Loucy (cell line): ENCODE results near the gene CACNA2D4.

Source experiments
- H2AFZ ChIP-seq: fragments of 200-600 bp; sonication (generic); 2 replicates; pipeline ENCODE4 v1.6.0; 2016; ENCODE audit warnings: antibody characterized with exemption, mild to moderate bottlenecking, low read length, moderate library complexity
- H3F3A ChIP-seq: fragments of 200-600 bp; 2 replicates; pipeline ENCODE4 v1.6.0; 2016; ENCODE audit warnings: antibody characterized with exemption, low read depth, mild to moderate bottlenecking
- H3K27me3 ChIP-seq: fragments of 200-600 bp; sonication (generic); 2 replicates; pipeline ENCODE4 v1.6.1; 2014; ENCODE audit warnings: low read length, mild to moderate bottlenecking; ENCODE audit not compliant: insufficient read depth, poor library complexity, severe bottlenecking
- H3K36me3 ChIP-seq: fragments of 200-600 bp; sonication (generic); 2 replicates; pipeline ENCODE4 v1.6.1; 2016; ENCODE audit warnings: low read length; ENCODE audit not compliant: insufficient read depth
- H3K4me1 ChIP-seq: fragments of 200-600 bp; sonication (generic); 2 replicates; pipeline ENCODE4 v1.5.1; 2014; ENCODE audit warnings: low read length, mild to moderate bottlenecking; ENCODE audit not compliant: insufficient read depth, poor library complexity, severe bottlenecking
- H3K4me2 ChIP-seq: fragments of 200-600 bp; sonication (generic); 2 replicates; pipeline ENCODE4 v1.6.0; 2014; ENCODE audit warnings: antibody characterized with exemption, low read length, low read depth, mild to moderate bottlenecking; ENCODE audit not compliant: poor library complexity, severe bottlenecking
- H3K4me3 ChIP-seq: fragments of 200-600 bp; sonication (generic); 2 replicates; pipeline ENCODE4 v1.5.1; 2014; ENCODE audit warnings: low read length, mild to moderate bottlenecking, mixed read lengths; ENCODE audit not compliant: poor library complexity, severe bottlenecking
- H3K79me2 ChIP-seq: fragments of 200-600 bp; sonication (generic); 2 replicates; pipeline ENCODE4 v1.6.1; 2014; ENCODE audit warnings: low read length; ENCODE audit not compliant: insufficient read depth
- H3K9ac ChIP-seq: fragments of 200-600 bp; sonication (generic); 2 replicates; pipeline ENCODE4 v1.6.0; 2014; ENCODE audit warnings: mild to moderate bottlenecking, low read depth, low read length, moderate library complexity; ENCODE audit not compliant: poor library complexity, severe bottlenecking
- H3K9me2 ChIP-seq: fragments of 200-600 bp; sonication (generic); replicated peaks from 2 replicates; pipeline ENCODE4 v1.6.1; 2016; ENCODE audit warnings: low read depth, low read length, mixed read lengths
- H3K9me3 ChIP-seq: fragments of 200-600 bp; sonication (generic); 2 replicates; pipeline ENCODE4 v1.6.1; 2014; ENCODE audit warnings: mild to moderate bottlenecking, antibody characterized with exemption, low read length, low read depth; ENCODE audit not compliant: insufficient read depth
- H4K20me1 ChIP-seq: fragments of 200-600 bp; sonication (generic); 2 replicates; pipeline ENCODE4 v1.6.0; 2014; ENCODE audit warnings: antibody characterized with exemption, low read length, mild to moderate bottlenecking; ENCODE audit not compliant: insufficient read depth, poor library complexity, severe bottlenecking
- EZH2phosphoT487 ChIP-seq: fragments of 200-600 bp; IDR thresholded peaks from 2 replicates; pipeline ENCODE4 v1.6.1; 2018; ENCODE audit warnings: antibody characterized with exemption, mild to moderate bottlenecking, moderate library complexity, borderline replicate concordance
- TF ChIP-seq, protein P1 (sequence below): fragments of 200-600 bp; sonication (generic); conservative IDR thresholded peaks from 2 replicates; pipeline ENCODE4 v1.5.1; 2014; ENCODE audit warnings: mild to moderate bottlenecking, antibody characterized with exemption, low read length

CACNA2D4 gene

DNA sequence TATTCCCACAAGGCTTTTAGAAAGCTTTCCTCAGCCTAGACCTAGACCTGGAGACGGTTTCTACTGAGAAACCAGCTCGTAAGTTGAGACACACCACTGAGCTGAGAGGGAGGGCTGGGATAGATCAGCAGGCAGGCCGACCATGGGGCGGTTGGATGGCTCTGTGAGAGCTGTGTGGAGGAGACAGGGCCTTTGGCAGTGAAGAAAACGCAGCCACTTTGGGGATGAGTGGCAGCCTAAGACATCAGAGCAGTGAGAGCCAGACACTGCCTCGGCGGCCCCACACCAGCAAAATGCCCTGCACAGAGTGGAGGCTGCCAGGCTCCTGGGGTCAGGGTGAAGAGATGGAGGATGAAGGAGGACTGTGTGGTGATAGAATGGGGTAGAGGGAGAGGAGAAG lies 46.0 kb downstream of the CACNA2D4 start:
- Histone ChIP-seq H3K36me3 (no peaks in the 10 kb centered on the region), H3K4me3 (no peak overlapping the region), H4K20me1 (no peaks in the 10 kb centered on the region), H3F3A (no peaks in the 10 kb centered on the region), H3K4me2 (no peak overlapping the region), H3K9ac (no peak overlapping the region), H3K9me3 (no peaks in the 10 kb centered on the region), H2AFZ (no peak overlapping the region), H3K4me1 (no peaks in the 10 kb centered on the region), H3K27me3 (no peaks in the 10 kb centered on the region), H3K79me2 (no peaks in the 10 kb centered on the region), H3K9me2 (no peaks in the 10 kb centered on the region)
- TF ChIP-seq, protein P1, sequence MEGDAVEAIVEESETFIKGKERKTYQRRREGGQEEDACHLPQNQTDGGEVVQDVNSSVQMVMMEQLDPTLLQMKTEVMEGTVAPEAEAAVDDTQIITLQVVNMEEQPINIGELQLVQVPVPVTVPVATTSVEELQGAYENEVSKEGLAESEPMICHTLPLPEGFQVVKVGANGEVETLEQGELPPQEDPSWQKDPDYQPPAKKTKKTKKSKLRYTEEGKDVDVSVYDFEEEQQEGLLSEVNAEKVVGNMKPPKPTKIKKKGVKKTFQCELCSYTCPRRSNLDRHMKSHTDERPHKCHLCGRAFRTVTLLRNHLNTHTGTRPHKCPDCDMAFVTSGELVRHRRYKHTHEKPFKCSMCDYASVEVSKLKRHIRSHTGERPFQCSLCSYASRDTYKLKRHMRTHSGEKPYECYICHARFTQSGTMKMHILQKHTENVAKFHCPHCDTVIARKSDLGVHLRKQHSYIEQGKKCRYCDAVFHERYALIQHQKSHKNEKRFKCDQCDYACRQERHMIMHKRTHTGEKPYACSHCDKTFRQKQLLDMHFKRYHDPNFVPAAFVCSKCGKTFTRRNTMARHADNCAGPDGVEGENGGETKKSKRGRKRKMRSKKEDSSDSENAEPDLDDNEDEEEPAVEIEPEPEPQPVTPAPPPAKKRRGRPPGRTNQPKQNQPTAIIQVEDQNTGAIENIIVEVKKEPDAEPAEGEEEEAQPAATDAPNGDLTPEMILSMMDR, result no peak
- TF ChIP-seq EZH2phosphoT487, result no peak

DNA sequence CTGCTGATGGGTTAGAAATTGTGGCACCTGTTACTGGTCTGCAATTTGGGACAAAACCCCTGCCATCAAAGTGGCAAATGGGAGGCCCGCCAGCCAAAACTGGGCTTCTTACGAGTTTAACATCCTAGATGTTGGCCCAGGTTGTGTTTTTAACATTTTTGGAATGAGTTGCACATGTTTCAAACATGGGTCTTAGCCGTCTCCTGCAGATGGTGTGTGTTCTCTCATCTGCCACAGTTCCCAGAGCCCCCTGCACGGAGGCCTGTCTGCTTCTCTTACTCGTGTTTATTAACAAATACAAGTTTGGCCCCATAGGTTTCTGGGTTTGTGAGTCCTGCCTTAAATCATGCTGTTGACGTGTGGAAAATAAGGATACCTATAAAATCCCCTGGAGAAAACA lies 46.5 kb downstream of the CACNA2D4 start:
- Histone ChIP-seq H3K9ac (no peak overlapping the region), H3K79me2 (no peaks in the 10 kb centered on the region), H3K4me1 (no peaks in the 10 kb centered on the region), H3K36me3 (no peaks in the 10 kb centered on the region), H3K4me2 (no peak overlapping the region), H3K9me3 (no peaks in the 10 kb centered on the region), H3F3A (no peaks in the 10 kb centered on the region), H3K4me3 (no peak overlapping the region), H4K20me1 (no peaks in the 10 kb centered on the region), H2AFZ (no peak overlapping the region), H3K27me3 (no peaks in the 10 kb centered on the region), H3K9me2 (no peaks in the 10 kb centered on the region)
- TF ChIP-seq, protein P1, result no peak
- TF ChIP-seq EZH2phosphoT487, result no peak

DNA sequence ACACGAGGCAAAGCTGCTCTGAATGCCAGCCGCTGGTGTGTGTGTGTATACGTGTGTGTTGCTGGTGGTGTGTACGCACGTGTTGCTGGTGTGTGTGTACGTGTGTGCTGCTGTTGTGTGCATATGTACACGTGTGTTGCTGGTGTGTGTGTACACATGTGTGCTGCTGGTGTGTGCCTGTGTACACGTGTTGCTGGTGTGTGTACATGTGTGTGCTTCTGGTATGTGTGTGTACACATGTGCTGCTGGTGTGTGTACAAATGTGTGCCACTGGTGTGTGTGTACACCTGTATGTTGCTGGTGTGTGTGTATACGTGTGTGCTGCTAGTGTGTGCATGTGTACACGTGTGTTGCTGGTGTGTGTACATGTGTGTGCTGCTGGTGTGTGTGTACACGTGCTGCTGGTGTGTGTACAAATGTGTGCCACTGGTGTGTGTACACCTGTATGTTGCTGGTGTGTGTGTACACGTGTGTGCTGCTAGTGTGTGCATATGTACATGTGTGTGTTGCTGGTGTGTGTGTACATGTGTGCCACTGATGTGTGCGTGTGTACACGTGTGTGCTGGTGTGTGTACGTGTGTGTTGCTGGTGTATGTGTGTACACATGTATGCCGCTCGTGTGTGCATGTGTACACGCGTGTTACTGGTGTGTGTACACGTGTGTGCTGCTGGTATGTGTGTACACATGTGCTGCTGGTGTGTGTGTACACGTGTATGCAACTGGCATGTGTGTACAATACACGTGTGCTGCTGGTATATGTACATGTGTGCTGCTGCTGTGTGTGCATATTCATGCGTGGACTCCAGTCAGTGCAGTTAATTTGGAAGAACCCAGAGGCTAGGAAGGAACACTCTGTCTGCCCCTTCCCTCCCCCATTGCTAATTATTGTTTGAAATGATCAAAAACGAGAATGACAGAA lies 47.2 kb downstream of the CACNA2D4 start:
- no peaks in the 10 kb centered on the region for H3K9me3 ChIP-seq
- TF ChIP-seq, protein P1, result no peak
- TF ChIP-seq EZH2phosphoT487, result no peak
- no peaks in the 10 kb centered on the region for H4K20me1 ChIP-seq
- no peaks in the 10 kb centered on the region for H3K4me1 ChIP-seq
- no peak overlapping the region for H3K4me2 ChIP-seq
- no peak overlapping the region for H3K4me3 ChIP-seq
- H3F3A ChIP-seq, result no peaks in the 10 kb centered on the region
- no peaks in the 10 kb centered on the region for H3K9me2 ChIP-seq
- no peaks in the 10 kb centered on the region for H3K79me2 ChIP-seq
- no peaks in the 10 kb centered on the region for H3K36me3 ChIP-seq
- H3K27me3 ChIP-seq, result no peaks in the 10 kb centered on the region
- H2AFZ ChIP-seq, result no peak overlapping the region
- no peak overlapping the region for H3K9ac ChIP-seq
